T-helper 17 cell (primary cell): ENCODE results near the gene LPCAT1. TPM values are rescaled to one million over a fixed set of nuclear protein-coding genes. Genes with fewer than 3 reads are reported as not detected.
"Not testable (repeated sequence)": the region's sequence is repeated elsewhere in the genome, so short reads cannot be mapped to it uniquely, and the experiment has no call there.

Experiments
- ATAC-seq: fragments of 150-1000 bp; cut with Tn5 transposase; 2 replicates; pipeline ENCODE4 v1.10.0; 2021; ENCODE audit warnings: mild to moderate bottlenecking, moderate library complexity
- DNase-seq, 3 donors: peaks; one replicate each; pipeline versions ENCODE4 v3.0.0 to v3.0.0-alpha.2; 2020 to 2021
- H3K9me3 ChIP-seq: one replicate; pipeline ENCODE4 v1.7.0; 2013; ENCODE audit warnings: low read length, mild to moderate bottlenecking; ENCODE audit not compliant: control insufficient read depth, poor library complexity, severe bottlenecking
- H3K27ac Mint-ChIP-seq: one replicate; pipeline ENCODE4 v1.8.0; 2022; ENCODE audit warnings: mild to moderate bottlenecking, moderate library complexity, mixed read lengths
- H3K27me3 Mint-ChIP-seq: one replicate; pipeline ENCODE4 v1.8.0; 2022; ENCODE audit warnings: mixed read lengths
- H3K36me3 Mint-ChIP-seq: one replicate; pipeline ENCODE4 v1.8.0; 2022; ENCODE audit warnings: low read depth, mixed read lengths
- H3K4me1 Mint-ChIP-seq: one replicate; pipeline ENCODE4 v1.8.0; 2022; ENCODE audit warnings: mild to moderate bottlenecking, mixed read lengths
- H3K4me3 Mint-ChIP-seq: one replicate; pipeline ENCODE4 v1.8.0; 2022; ENCODE audit warnings: mild to moderate bottlenecking, moderate library complexity, mixed read lengths
- total RNA-seq, 4 donors: library from RNA in 2 of 4; stranded (reverse) in 2 of 4; gene quantifications; one replicate each; pipeline ENCODE4 v1.2.3 and lab custom pipeline; 2022 to 2026

Gene LPCAT1
- total RNA-seq, 2 donors from 2014 or later: 23.4 to 24.8 TPM

GRCh38 chr5:1510151-1510561, 13.6 kb downstream of the LPCAT1 start:
- H3K36me3 Mint-ChIP-seq: no peaks in the 10 kb centered on the region
- peaks cover 24% of the 10 kb centered on the region for H3K4me1 Mint-ChIP-seq
- no peak overlapping the region for H3K27ac Mint-ChIP-seq
- ATAC-seq: no peak
- H3K9me3 ChIP-seq: no peaks in the 10 kb centered on the region
- no peak overlapping the region for H3K4me3 Mint-ChIP-seq
- no peaks in the 10 kb centered on the region for H3K27me3 Mint-ChIP-seq
- peak in 1 of 3 donors; percentile 5 for DNase-seq

DNA sequence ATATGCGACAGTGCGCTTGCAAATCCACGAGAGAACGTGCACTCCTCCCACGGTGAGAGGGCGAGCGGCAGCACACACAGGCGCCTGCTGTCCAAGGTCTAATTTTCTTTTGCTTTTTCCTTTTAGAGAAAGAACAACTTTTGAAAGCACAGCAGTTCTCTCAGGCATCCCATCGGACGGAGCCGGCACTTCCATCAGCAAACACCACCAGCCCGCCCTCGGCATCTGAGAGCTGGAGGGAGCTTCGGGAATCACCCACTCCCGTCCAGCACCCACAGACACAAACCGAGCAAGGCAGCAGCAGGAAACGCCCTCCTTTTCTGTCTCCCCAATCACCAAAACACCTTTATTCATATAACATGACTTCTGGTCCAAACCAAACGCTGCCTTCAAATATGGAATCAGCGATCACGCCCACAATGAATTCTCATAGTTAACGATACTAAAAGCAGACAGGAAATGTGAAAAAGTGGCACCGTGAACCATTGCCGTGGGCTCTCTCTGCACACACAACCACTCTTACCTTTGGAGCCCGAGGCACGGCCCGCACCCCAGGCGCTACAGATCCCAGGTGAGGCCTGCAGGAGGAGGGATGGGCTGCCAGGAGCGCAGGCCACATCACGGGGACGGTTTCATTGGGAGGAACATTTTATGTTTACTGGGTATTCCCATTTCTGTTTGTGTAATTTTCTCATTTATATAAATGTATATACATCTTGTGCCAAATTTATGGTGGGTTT, 14.2 kb downstream of the LPCAT1 start:
- ATAC-seq: no peak
- H3K36me3 Mint-ChIP-seq: no peaks in the 10 kb centered on the region
- H3K4me1 Mint-ChIP-seq: peaks cover 24% of the 10 kb centered on the region
- DNase-seq: peak in 2 of 3 donors; percentile 1 to 6
- no peak overlapping the region for H3K27ac Mint-ChIP-seq
- no peak overlapping the region for H3K4me3 Mint-ChIP-seq
- H3K27me3 Mint-ChIP-seq: no peaks in the 10 kb centered on the region
- H3K9me3 ChIP-seq: no peaks in the 10 kb centered on the region

DNA sequence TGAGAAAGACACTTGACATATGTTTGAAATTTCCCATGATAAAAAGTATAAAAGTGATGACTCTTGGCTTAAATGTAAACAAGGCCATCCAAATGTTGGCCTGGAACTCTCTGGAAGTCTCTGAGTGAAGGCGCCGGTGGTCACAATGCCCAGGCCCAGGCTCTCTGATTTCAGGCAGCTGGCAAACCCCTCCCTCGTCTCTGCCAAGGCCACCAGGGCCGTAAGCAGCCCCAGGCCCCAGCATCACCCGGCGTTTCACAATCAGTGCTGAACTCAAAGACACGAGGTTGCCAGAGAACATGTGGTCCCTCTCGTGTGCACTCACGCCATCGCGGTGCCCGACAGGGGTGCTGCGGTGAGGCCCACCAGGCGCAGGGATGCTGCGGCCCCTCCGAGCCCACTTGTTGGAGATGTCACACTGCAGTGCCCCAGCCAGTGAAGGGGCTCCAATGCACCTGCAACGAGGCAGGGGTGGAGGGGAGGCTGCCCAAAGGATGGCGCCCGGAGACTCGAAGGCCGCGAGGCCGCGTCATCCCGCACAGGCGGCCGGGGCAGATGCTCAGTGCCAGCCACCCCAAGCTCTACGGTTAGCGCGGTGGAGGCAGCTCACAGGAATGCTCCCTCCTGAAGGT, 15.0 kb downstream of the LPCAT1 start:
- no peak for ATAC-seq
- H3K27ac Mint-ChIP-seq: no peak overlapping the region
- no peak overlapping the region for H3K4me3 Mint-ChIP-seq
- no peaks in the 10 kb centered on the region for H3K27me3 Mint-ChIP-seq
- peak in 2 of 3 donors; percentile 6 to 7 for DNase-seq
- no peaks in the 10 kb centered on the region for H3K9me3 ChIP-seq
- no peaks in the 10 kb centered on the region for H3K36me3 Mint-ChIP-seq
- H3K4me1 Mint-ChIP-seq: peaks cover 28% of the 10 kb centered on the region

- Mint-ChIP-seq H3K4me3 (no peak overlapping the region), H3K27me3 (no peaks in the 10 kb centered on the region), H3K4me1 (peaks cover 34% of the 10 kb centered on the region), H3K36me3 (no peaks in the 10 kb centered on the region), H3K27ac (peak overlapping the region; percentile 39)
- no peaks in the 10 kb centered on the region for H3K9me3 ChIP-seq
- ATAC-seq: no peak
- DNase-seq: peak in 1 of 3 donors; percentile 2
Measured at GRCh38 chr5:1507961-1508658, 15.7 kb downstream of the LPCAT1 start.

DNA sequence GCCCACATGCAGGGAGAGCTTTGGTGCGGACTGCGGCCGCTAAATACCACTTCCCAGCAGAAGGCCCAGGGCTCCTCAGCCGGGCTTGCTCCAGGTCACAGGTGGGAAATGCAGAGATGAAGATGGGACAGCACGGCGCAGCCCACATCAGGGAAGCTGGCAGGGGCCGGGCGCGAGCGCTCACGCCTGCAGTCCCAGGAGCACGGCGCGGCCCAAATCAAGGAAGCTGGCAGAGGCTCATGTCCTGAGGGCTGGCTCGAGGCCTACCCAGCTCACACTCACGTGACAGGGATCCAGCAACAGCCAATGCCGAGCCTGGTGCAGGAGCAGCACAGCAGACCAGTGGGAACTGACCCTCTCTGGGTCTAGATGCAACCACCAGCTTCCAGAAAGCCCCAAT, 16.3 kb downstream of the LPCAT1 start:
- H3K4me1 Mint-ChIP-seq: peaks cover 34% of the 10 kb centered on the region
- peak overlapping the region; percentile 39 for H3K27ac Mint-ChIP-seq

DNA sequence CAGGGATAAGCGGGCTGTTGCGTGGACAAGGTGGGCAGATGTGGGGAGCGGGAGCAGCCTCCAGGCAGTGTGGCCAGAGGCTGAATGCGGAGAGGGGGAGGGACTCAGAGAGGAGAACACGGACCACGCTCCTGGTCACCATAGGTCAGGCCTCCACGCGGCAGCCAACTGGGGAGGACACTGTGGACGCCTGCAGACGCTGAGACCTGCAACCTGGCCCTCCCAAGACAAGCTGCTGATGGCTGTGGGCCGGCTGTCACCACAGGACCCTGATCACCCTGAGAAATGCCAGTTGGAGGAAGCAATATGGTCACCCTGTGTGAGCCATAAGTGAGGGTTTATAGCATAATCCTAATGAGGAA, 16.8 kb downstream of the LPCAT1 start:
- H3K4me1 Mint-ChIP-seq: peaks cover 37% of the 10 kb centered on the region
- H3K27ac Mint-ChIP-seq: no peak overlapping the region
- no peaks in the 10 kb centered on the region for H3K27me3 Mint-ChIP-seq
- ATAC-seq: no peak
- H3K36me3 Mint-ChIP-seq: no peaks in the 10 kb centered on the region
- H3K9me3 ChIP-seq: no peaks in the 10 kb centered on the region
- H3K4me3 Mint-ChIP-seq: no peak overlapping the region
- DNase-seq: no peak

More for the DNA sequence above, 16.3 kb downstream of the LPCAT1 start:
- DNase-seq (peak in 1 of 3 donors; percentile 4), ATAC-seq (no peak)
- Mint-ChIP-seq H3K36me3 (no peaks in the 10 kb centered on the region), H3K4me3 (no peak overlapping the region), H3K27me3 (no peaks in the 10 kb centered on the region)
- no peaks in the 10 kb centered on the region for H3K9me3 ChIP-seq

DNA sequence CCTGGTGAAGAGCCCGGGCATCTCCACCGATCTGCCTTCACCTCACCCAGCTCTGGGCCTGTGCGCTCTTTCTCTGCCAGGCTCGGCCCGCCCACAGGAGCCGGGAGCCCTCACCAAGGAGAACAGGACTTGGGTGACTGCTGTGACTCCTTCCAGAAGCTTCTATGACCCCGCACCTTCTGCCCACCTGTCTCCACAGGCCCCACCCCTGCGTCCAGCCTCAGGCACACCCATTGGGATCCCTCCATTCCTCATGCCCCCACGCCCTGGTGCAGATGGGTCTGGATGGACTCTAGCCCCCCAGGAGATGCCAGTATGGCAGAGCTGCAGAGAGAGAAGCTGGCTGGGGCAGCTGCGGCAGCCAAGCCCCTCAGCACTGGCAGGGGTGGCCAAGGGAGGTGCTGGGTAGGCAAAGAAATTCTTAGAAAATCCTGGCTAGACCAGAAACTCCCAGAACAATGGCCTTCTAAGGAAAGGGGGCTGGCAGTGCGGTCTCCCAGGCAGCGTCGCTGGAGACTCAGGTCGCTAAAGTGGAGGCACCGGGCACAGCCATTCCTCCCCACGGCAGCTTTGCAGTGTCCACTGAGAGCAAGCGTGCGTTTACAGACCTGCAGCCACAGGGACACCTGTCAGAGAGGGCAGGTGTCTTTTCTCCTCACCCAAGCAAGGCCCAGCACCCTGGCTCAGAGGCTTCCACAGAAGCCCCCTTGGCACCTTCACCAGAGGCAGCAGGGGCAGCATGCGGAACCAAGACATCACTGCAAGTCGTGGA, 17.3 kb downstream of the LPCAT1 start:
- H3K27ac Mint-ChIP-seq: no peak overlapping the region
- H3K4me3 Mint-ChIP-seq: no peak overlapping the region
- no peaks in the 10 kb centered on the region for H3K27me3 Mint-ChIP-seq
- no peaks in the 10 kb centered on the region for H3K36me3 Mint-ChIP-seq
- H3K4me1 Mint-ChIP-seq: peaks cover 37% of the 10 kb centered on the region
- DNase-seq (no peak), ATAC-seq (no peak)
- no peaks in the 10 kb centered on the region for H3K9me3 ChIP-seq

- H3K27ac Mint-ChIP-seq: no peak overlapping the region
- DNase-seq (no peak), ATAC-seq (no peak)
- no peaks in the 10 kb centered on the region for H3K27me3 Mint-ChIP-seq
- no peaks in the 10 kb centered on the region for H3K36me3 Mint-ChIP-seq
- peak overlapping the region; percentile 19 for H3K4me3 Mint-ChIP-seq
- H3K4me1 Mint-ChIP-seq: peaks cover 36% of the 10 kb centered on the region
- no peaks in the 10 kb centered on the region for H3K9me3 ChIP-seq
Measured at GRCh38 chr5:1505506-1506241, 18.1 kb downstream of the LPCAT1 start.

- peaks cover 34% of the 10 kb centered on the region for H3K4me1 Mint-ChIP-seq
- H3K27ac Mint-ChIP-seq, H3K4me3 Mint-ChIP-seq, ATAC-seq, H3K36me3 Mint-ChIP-seq, H3K27me3 Mint-ChIP-seq, DNase-seq, H3K9me3 ChIP-seq: not testable (repeated sequence)
Measured at GRCh38 chr5:1505089-1505488, 18.7 kb downstream of the LPCAT1 start.

DNA sequence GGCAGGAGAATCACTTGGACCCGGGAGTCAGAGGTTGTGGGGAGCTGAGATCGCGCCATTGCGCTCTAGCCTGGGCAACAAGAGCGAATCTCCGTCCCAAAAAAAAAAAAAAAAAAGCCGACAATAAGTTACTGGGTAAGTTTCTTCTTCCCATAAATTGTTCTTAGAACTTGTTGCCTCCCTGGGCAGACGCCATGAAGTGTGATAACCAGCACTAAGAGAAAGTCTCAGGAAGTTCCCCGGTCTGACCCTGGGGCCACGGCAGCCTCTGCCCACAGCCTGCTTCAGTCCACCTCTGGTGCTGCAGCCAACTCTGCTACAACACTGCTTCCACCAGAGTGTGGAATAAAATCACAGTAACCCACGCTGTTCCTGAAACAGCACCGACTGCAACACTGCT, 19.1 kb downstream of the LPCAT1 start:
- Mint-ChIP-seq H3K36me3 (no peaks in the 10 kb centered on the region), H3K4me1 (peaks cover 31% of the 10 kb centered on the region), H3K4me3 (no peak overlapping the region), H3K27me3 (no peaks in the 10 kb centered on the region), H3K27ac (no peak overlapping the region)
- DNase-seq (no peak), ATAC-seq (no peak)
- no peaks in the 10 kb centered on the region for H3K9me3 ChIP-seq

- Mint-ChIP-seq H3K27ac (peak overlapping the region; percentile 51), H3K4me3 (peak overlapping the region; percentile 28), H3K27me3 (no peaks in the 10 kb centered on the region), H3K4me1 (peaks cover 28% of the 10 kb centered on the region), H3K36me3 (no peaks in the 10 kb centered on the region)
- no peaks in the 10 kb centered on the region for H3K9me3 ChIP-seq
- ATAC-seq (no peak), DNase-seq (no peak)
Measured at GRCh38 chr5:1504069-1504595, 19.6 kb downstream of the LPCAT1 start.

DNA sequence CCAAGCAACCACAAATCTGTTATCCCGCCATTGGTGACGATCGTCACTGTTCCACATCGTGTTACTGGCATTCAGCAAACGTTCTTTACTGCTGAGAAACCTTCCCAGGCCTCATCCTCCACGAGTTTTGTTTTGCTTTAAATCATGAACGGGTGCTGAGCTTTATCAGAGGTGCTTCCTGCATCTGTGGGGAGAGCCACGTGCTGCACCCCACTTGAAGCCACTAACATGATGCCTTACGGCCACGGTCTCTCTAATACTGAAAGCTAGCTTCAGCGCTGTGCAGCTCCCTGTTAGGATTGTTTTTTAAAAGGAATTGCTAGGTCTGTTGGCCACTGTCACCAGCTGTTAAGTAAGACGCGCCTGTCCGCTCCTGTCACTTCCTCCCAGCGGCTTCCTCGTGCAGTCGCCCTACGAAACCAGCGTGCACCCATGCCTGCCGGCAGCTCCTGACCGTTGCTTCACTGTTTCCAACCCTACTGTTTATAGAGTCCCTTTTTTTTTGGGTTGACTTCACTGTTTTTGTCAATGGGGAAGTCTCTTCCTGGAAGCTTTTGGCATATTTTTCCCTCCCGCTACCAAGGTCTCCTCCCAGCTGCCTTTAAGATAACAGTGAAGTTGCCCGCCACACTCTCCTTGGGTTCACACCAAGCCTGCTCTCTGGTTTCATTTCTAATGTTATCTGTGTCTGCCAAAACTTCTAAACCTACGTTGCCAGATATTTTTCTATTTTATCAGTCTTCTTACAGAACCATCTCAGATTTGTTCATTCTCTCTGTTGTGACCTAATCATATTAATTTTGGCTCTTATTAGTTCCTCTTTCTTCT, 20.3 kb downstream of the LPCAT1 start:
- H3K9me3 ChIP-seq: no peaks in the 10 kb centered on the region
- Mint-ChIP-seq H3K36me3 (peaks cover 1% of the 10 kb centered on the region), H3K27ac (peak overlapping the region; percentile 51), H3K27me3 (no peaks in the 10 kb centered on the region), H3K4me1 (peaks cover 30% of the 10 kb centered on the region), H3K4me3 (peak overlapping the region; percentile 68)
- no peak for DNase-seq
- peak; percentile 18 for ATAC-seq
